ENCODE results near the gene TMEM14B. TPM values are rescaled to one million over a fixed set of nuclear protein-coding genes. Genes with fewer than 3 reads are reported as not detected.
"Not testable (repeated sequence)": the region's sequence is repeated elsewhere in the genome, so short reads cannot be mapped to it uniquely, and the experiment has no call there.

Gene TMEM14B
- 10 to 100 TPM; 84.0 to 85.0 (median 84.4) TPM for total RNA-seq

DNA sequence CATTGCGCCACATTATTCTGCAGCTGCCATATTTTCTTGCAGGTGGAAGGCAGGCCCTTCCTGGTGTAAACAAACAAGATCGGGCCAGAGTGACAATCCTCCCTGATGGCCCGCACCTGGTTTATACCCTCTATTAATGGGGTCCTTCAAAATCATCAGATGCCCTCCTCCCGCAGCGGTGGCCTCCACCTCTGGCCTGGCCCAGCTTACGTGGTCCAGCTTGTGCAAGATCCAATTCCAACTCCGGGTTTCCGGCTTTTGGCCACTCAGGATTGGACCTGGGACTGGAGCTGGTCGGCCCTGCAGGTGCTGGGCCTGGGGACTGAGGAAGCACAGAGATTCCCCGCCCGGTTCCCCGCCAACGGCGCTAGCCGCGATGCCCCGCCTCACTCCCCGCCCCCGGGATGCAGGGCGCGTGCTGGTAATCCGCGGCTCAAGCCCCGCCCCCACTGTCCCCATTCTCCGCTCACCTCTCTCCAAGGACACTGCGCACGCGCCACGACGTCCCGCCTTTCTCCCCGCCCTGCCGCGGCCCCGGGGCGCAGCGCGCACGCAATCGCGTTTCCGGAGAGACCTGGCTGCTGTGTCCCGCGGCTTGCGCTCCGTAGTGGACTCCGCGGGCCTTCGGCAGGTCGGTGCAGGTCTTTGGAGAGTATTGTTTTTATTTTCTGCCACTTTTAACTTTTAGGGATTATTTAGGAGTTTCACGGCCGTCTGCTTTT lies at the start of gene TMEM14B:
TSS of gene TMEM14B (plus strand) at position 555 of the 722 bp plus-strand sequence. CDS start 1,441 bp downstream, outside the sequence.
- ATAC-seq (peak; percentile 96 to 97), DNase-seq (peak; percentile 99)
- no peaks in the 10 kb centered on the region for H3K27me3 Mint-ChIP-seq (ENCODE audit: low read depth)
- H3K4me1 Mint-ChIP-seq (ENCODE audit: low read depth), result peaks cover 38% of the 10 kb centered on the region
- no peaks in the 10 kb centered on the region for H3K9me3 Mint-ChIP-seq
- peaks cover 21% of the 10 kb centered on the region for H3K36me3 Mint-ChIP-seq (ENCODE audit: insufficient read depth)
- H3K4me3 Mint-ChIP-seq, result peak within 1 kb of the TSS; percentile 95

- Mint-ChIP-seq H3K9me3 (no peaks in the 10 kb centered on the region), H3K27me3 (ENCODE audit: low read depth) (no peaks in the 10 kb centered on the region), H3K4me1 (ENCODE audit: low read depth) (no peaks in the 10 kb centered on the region), H3K4me3 (no peak overlapping the region), H3K36me3 (ENCODE audit: insufficient read depth) (peaks cover 3% of the 10 kb centered on the region)
- DNase-seq (no peak), ATAC-seq (no peak)
These were observed 33.6 kb upstream of the TMEM14B start for GRCh38 chr6:10713962-10714361.

DNA sequence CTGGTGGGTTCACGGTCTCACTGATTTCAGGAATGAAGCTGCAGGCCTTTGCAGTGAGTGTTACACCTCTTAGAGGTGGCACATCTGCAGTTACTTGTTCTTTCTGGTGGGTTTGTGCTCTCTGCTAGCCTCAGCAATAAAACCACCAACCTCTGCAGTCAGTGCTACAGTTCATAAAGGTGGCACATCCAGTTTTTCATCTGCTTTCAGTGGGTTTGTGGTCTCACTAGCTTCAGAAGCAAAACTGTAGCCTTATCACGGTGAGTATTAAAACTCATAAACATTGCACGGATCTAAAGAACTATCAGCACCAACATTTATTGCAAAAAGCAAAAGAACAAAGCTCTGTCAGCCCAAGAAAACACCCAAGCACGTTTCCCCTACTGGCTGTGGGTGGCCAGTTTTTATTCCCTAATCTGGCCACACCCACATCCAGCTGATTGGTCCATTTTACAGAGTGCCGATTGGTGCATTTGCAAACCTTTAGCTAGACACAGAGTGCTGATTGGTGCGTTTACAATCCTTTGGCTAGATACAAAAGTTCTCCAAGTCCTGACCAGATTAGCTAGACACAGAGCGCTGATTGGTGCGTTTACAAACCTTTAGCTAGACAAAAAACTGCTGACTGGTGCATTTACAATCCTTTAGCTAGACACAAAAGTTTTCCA lies 28.2 kb upstream of the TMEM14B start:
- Mint-ChIP-seq H3K27me3 (ENCODE audit: low read depth) (no peaks in the 10 kb centered on the region), H3K9me3 (no peaks in the 10 kb centered on the region), H3K4me3 (peak overlapping the region; percentile 91), H3K4me1 (ENCODE audit: low read depth) (peaks cover 35% of the 10 kb centered on the region), H3K36me3 (ENCODE audit: insufficient read depth) (no peaks in the 10 kb centered on the region)
- DNase-seq (peak; percentile 9), ATAC-seq (peak in 1 of 2 donors; percentile 16)

DNA sequence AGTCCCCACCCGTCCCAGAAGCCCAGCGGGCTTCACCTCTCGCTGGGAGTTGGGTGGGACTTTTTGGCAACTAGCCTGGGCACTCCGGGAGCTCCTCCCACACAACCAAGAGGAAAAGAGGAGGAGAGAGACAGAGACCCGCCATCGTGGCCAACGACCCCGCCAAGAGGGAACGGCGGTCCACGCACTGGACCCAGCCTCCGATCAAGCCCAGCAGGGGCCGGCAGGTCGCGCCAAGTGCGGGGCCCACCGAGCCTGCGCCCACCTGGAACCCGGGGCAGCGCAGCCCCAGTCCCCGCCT lies 27.7 kb upstream of the TMEM14B start:
- H3K4me1 Mint-ChIP-seq (ENCODE audit: low read depth), result peaks cover 37% of the 10 kb centered on the region
- no peaks in the 10 kb centered on the region for H3K36me3 Mint-ChIP-seq (ENCODE audit: insufficient read depth)

GRCh38 chr6:10720265-10720959 lies 27.2 kb upstream of the TMEM14B start:
- H3K4me1 Mint-ChIP-seq (ENCODE audit: low read depth), result peaks cover 40% of the 10 kb centered on the region
- ATAC-seq (peak; percentile 39 to 47), DNase-seq (peak; percentile 47)

More for the DNA sequence above, 27.7 kb upstream of the TMEM14B start:
- DNase-seq (no peak), ATAC-seq (no peak)
- H3K9me3 Mint-ChIP-seq, result no peaks in the 10 kb centered on the region
- H3K4me3 Mint-ChIP-seq, result peak overlapping the region; percentile 91
- no peaks in the 10 kb centered on the region for H3K27me3 Mint-ChIP-seq (ENCODE audit: low read depth)

GRCh38 chr6:10720960-10721849 lies 26.4 kb upstream of the TMEM14B start:
- not testable (repeated sequence) for H3K9me3 Mint-ChIP-seq; H3K36me3 Mint-ChIP-seq (ENCODE audit: insufficient read depth); DNase-seq; H3K27me3 Mint-ChIP-seq (ENCODE audit: low read depth); ATAC-seq
- Mint-ChIP-seq H3K4me1 (ENCODE audit: low read depth) (peaks cover 43% of the 10 kb centered on the region), H3K4me3 (peak overlapping the region; percentile 91)

More at GRCh38 chr6:10720265-10720959, 27.2 kb upstream of the TMEM14B start:
- no peaks in the 10 kb centered on the region for H3K9me3 Mint-ChIP-seq
- peaks cover 2% of the 10 kb centered on the region for H3K36me3 Mint-ChIP-seq (ENCODE audit: insufficient read depth)
- H3K4me3 Mint-ChIP-seq, result peak overlapping the region; percentile 91
- no peaks in the 10 kb centered on the region for H3K27me3 Mint-ChIP-seq (ENCODE audit: low read depth)

GRCh38 chr6:10721850-10722569 lies 25.6 kb upstream of the TMEM14B start:
- Mint-ChIP-seq H3K9me3 (no peaks in the 10 kb centered on the region), H3K27me3 (ENCODE audit: low read depth) (no peaks in the 10 kb centered on the region), H3K36me3 (ENCODE audit: insufficient read depth) (peaks cover 7% of the 10 kb centered on the region), H3K4me3 (peak overlapping the region; percentile 91), H3K4me1 (ENCODE audit: low read depth) (peaks cover 43% of the 10 kb centered on the region)
- no peak for DNase-seq
- ATAC-seq, result no peak

- Mint-ChIP-seq H3K36me3 (ENCODE audit: insufficient read depth) (peaks cover 9% of the 10 kb centered on the region), H3K4me1 (ENCODE audit: low read depth) (peaks cover 43% of the 10 kb centered on the region), H3K9me3 (no peaks in the 10 kb centered on the region), H3K27me3 (ENCODE audit: low read depth) (no peaks in the 10 kb centered on the region), H3K4me3 (peak overlapping the region; percentile 91)
- no peak for DNase-seq
- ATAC-seq, result no peak
These were observed 25.1 kb upstream of the TMEM14B start for GRCh38 chr6:10722570-10722819.

GRCh38 chr6:10722820-10723566 lies 24.6 kb upstream of the TMEM14B start, which contains the start of gene TMEM14C:
Gene TMEM14C, plus strand, starts transcription at chr6:10723070. Its CDS starts 1,544 bp downstream, at chr6:10724614.
- peak within 1 kb of the TSS; percentile 91 for H3K4me3 Mint-ChIP-seq
- H3K9me3 Mint-ChIP-seq, result no peaks in the 10 kb centered on the region
- DNase-seq, result peak; percentile 78
- ATAC-seq, result peak; percentile 92 to 96
- peaks cover 43% of the 10 kb centered on the region for H3K4me1 Mint-ChIP-seq (ENCODE audit: low read depth)
- H3K27me3 Mint-ChIP-seq (ENCODE audit: low read depth), result no peaks in the 10 kb centered on the region
- H3K36me3 Mint-ChIP-seq (ENCODE audit: insufficient read depth), result peaks cover 13% of the 10 kb centered on the region

- ATAC-seq, result no peak
- no peak for DNase-seq
- Mint-ChIP-seq H3K4me3 (peak overlapping the region; percentile 91), H3K27me3 (ENCODE audit: low read depth) (no peaks in the 10 kb centered on the region), H3K36me3 (ENCODE audit: insufficient read depth) (peaks cover 13% of the 10 kb centered on the region), H3K9me3 (no peaks in the 10 kb centered on the region), H3K4me1 (ENCODE audit: low read depth) (peaks cover 43% of the 10 kb centered on the region)
These were observed 24.1 kb upstream of the TMEM14B start for GRCh38 chr6:10723567-10723881.

DNA sequence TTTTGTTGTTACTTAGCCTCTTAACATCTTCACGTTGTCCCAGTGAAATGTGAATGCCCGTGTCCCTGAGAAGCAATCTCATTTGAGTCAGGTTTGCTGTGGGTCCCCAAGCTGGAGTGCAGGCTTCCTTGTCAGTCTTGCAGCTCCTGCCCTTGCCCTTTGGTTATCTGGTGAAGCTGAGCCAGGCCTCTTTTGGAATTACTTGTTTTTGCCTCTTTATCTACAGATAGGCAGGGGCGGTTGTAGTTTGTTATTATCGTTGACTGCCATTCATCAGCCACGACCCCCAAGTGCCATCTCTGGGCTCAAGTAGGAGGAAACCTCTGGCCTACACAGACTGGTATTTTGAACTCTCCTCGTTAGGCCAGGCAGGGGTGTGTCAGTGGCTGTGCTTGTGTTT lies 22.6 kb upstream of the TMEM14B start:
- H3K4me3 Mint-ChIP-seq, result peak overlapping the region; percentile 91
- H3K27me3 Mint-ChIP-seq (ENCODE audit: low read depth), result no peaks in the 10 kb centered on the region
- H3K9me3 Mint-ChIP-seq, result no peaks in the 10 kb centered on the region
- DNase-seq, result no peak
- peaks cover 13% of the 10 kb centered on the region for H3K36me3 Mint-ChIP-seq (ENCODE audit: insufficient read depth)
- H3K4me1 Mint-ChIP-seq (ENCODE audit: low read depth), result peaks cover 40% of the 10 kb centered on the region
- no peak for ATAC-seq

- Mint-ChIP-seq H3K4me1 (ENCODE audit: low read depth) (peaks cover 40% of the 10 kb centered on the region), H3K27me3 (ENCODE audit: low read depth) (no peaks in the 10 kb centered on the region), H3K4me3 (no peak overlapping the region), H3K36me3 (ENCODE audit: insufficient read depth) (peaks cover 18% of the 10 kb centered on the region), H3K9me3 (no peaks in the 10 kb centered on the region)
- no peak for ATAC-seq
- no peak for DNase-seq
These were observed 21.9 kb upstream of the TMEM14B start for GRCh38 chr6:10725716-10726115.

GRCh38 chr6:10730254-10730653 lies 17.4 kb upstream of the TMEM14B start:
- H3K4me1 Mint-ChIP-seq (ENCODE audit: low read depth), result peaks cover 9% of the 10 kb centered on the region
- H3K27me3 Mint-ChIP-seq (ENCODE audit: low read depth), result no peaks in the 10 kb centered on the region

More at GRCh38 chr6:10730254-10730653, 17.4 kb upstream of the TMEM14B start:
- DNase-seq (no peak), ATAC-seq (no peak)
- H3K36me3 Mint-ChIP-seq (ENCODE audit: insufficient read depth), result peaks cover 19% of the 10 kb centered on the region
- no peaks in the 10 kb centered on the region for H3K9me3 Mint-ChIP-seq
- H3K4me3 Mint-ChIP-seq, result no peak overlapping the region

Measured in activated T-cell treated with anti-CD3 and anti-CD28 coated beads, Interleukin-2, amount 50 U/mL, for 4 hours (primary cell).